ENCODE measurements around the gene APCDD1.
"Not testable (repeated sequence)": the region's sequence is repeated elsewhere in the genome, so short reads cannot be mapped to it uniquely, and the experiment has no call there.

The APCDD1 gene

DNA sequence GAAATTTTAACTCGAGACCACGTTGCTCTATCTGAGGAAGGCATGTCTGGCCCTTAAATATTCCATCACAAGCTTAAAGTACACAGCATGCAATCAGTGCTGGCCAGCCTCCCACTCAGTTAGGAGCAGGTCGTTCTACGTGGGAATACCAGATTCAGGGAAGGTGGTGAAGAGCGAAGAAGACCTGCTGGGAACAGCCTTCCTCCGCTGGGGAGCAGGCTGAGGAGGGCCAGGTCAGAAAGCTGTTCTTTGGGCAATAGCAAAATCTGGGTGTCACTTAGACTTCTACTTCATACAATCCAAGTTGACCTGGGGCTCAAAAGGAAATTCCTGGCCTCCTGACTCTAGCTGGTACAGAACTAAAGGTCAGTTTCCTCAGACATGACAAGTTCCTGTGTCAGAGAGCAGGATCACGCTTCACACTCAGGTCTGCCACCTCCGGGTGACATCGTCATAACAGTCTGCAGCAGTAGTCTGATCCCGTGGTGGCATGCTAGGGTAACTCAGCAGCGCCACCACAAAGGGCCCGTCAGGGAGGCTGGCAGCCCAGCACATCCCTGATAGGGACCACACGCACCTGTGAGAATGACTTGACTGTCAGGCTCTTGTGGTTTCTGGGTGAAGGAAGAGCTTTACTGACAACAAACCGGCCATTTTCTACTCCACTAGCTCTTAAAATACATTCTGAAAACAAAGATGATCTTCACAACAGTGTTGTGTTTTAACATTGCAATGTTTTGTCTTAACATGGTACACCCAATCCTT, 36.1 kb downstream of the APCDD1 start:
- DNase-seq (ENCODE audit: low spot score): peak; percentile 49

DNA sequence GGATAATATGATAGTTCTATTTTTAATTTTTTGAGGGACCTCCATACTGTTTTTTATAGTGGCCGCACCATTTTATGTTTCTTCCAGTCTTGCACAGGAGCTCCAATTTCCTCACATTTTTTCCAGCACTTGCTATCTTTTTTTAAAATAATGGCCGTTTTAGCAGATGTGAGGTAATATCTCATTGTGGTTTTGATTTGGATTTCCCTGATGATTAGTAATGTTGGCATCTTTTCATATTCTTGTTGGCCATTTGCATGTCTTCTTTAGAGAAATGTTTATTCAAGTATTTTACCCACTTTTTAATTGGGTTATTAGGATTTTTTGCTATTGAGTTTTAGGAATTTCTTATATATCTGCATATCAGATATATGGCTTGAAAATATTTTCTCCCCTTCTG, 41.5 kb downstream of the APCDD1 start:
- DNase-seq (ENCODE audit: low spot score): no peak

GRCh38 chr18:10497206-10497749, 42.8 kb downstream of the APCDD1 start:
- DNase-seq (ENCODE audit: low spot score): no peak

GRCh38 chr18:10499230-10499629, 44.8 kb downstream of the APCDD1 start:
- DNase-seq (ENCODE audit: low spot score): no peak

- DNase-seq (ENCODE audit: low spot score): no peak
These were observed 45.6 kb downstream of the APCDD1 start for GRCh38 chr18:10500038-10500437.

- no peak for DNase-seq (ENCODE audit: low spot score)
These were observed 50.3 kb downstream of the APCDD1 start for GRCh38 chr18:10504723-10505122.

GRCh38 chr18:10505892-10506291, 51.5 kb downstream of the APCDD1 start:
- DNase-seq (ENCODE audit: low spot score): not testable (repeated sequence)

DNA sequence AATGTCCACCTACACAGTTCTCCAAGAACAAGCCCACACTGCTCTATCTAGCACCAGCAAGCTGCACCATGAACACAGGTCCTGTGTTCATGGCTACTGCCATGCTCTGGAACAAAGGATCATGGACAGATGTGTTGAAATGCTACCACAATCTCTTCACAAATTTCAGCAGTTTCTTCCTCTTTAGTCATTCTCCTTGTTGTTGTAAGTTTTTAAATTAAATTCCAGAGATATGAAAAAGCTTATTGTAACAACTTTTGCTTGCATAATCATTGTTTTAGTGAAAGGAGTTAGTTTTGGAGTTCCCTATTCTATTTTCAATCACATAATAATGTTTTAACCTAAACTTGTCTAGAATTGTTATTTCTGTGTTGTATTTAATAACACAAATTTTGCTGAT, 54.2 kb downstream of the APCDD1 start:
- no peak for DNase-seq (ENCODE audit: low spot score)

GRCh38 chr18:10511236-10511635, 56.8 kb downstream of the APCDD1 start:
- DNase-seq (ENCODE audit: low spot score): no peak

GRCh38 chr18:10514082-10514481, 59.6 kb downstream of the APCDD1 start:
- no peak for DNase-seq (ENCODE audit: low spot score)

GRCh38 chr18:10514601-10515000, 60.2 kb downstream of the APCDD1 start:
- DNase-seq (ENCODE audit: low spot score): no peak

- DNase-seq (ENCODE audit: low spot score): no peak
These were observed 61.0 kb downstream of the APCDD1 start for GRCh38 chr18:10515456-10515855.

DNA sequence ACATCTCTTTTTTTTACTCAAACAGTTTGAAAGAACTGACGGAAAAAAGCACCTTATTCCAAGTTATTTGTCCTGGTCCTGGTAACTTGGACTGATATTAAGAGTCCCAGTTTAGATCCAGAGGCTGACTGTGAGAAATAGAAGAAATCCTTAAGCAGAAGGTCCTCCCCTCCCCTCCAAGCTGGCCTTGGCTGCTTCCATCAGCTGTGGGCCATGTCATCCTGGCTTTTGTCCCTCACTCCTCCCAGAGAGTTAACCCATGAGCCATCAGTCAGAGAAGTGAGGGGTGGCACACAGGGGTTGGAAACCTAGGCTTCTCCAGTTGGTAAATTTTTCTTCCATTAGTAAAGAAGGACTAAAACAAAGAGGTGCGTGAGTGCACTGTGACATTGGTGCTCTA, 61.6 kb downstream of the APCDD1 start:
- no peak for DNase-seq (ENCODE audit: low spot score)

- DNase-seq (ENCODE audit: low spot score): no peak
These were observed 64.3 kb downstream of the APCDD1 start for GRCh38 chr18:10518595-10519255.

GRCh38 chr18:10519366-10519765, 64.9 kb downstream of the APCDD1 start:
- no peak for DNase-seq (ENCODE audit: low spot score)

DNA sequence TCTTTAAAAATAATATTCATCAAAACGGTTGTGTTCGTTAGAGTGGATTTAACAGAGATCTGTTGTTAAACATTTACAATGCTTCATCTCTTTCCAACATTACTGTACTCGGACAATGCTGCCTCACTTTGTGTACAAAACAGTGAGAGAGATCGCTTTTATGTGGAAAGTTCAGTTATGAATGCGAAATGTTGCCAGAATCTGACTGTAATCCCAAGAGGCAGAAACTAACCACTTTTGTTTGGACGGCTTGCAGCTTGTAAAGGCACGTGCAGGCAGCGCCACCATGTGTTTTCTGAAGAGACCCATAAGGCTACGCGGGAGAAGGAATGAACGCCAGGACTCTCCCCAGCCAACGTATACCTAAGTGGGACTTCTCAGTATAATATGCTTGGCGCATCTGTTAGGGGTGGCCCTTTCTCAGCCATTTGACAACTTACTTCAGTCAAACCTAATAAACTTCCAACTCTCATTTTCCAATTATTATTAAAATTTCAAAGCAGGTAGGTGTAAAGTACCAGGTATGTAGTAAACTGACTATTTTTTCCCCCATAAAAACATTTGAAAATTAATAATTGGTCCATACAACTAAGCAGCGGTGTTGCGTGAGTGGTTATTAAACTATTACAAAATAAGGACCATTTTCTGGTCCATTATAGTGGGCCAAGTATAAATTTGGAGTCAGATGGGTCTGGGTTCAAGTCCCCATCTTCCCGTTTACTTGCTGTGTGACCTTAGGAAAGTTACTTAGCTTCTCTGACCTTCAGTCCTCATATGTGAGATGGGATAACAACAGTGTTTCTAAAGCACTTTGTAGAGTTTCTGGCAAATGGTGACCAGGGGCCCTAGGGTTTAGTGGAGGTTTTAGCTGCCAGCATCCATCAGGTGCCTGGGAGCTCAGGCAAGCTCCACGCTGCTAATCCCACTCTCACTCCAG, 65.8 kb downstream of the APCDD1 start:
- DNase-seq (ENCODE audit: low spot score): peak; percentile 49

- DNase-seq (ENCODE audit: low spot score): no peak
These were observed 67.1 kb downstream of the APCDD1 start for GRCh38 chr18:10521566-10521965.

GRCh38 chr18:10522574-10522973, 68.1 kb downstream of the APCDD1 start:
- no peak for DNase-seq (ENCODE audit: low spot score)

DNA sequence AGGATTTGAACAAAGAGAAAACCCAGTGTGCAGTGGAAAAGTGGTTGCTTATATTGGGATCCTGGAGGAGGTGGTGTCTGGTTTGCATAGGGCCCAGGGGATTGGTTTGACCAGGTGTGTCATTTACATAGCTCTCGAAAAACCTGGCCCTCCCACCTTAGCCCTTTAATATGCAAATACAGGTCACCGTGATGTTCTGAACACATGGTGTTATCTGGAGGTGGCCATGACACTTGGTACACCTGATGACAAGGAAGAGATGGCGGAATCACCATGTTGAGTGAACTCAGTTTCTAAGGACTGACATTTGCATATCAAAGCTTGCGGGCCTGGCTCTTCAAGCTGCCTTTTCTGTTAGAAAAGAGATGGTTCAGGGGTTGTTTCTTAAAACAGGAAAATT, 69.1 kb downstream of the APCDD1 start:
- no peak for DNase-seq (ENCODE audit: low spot score)

DNA sequence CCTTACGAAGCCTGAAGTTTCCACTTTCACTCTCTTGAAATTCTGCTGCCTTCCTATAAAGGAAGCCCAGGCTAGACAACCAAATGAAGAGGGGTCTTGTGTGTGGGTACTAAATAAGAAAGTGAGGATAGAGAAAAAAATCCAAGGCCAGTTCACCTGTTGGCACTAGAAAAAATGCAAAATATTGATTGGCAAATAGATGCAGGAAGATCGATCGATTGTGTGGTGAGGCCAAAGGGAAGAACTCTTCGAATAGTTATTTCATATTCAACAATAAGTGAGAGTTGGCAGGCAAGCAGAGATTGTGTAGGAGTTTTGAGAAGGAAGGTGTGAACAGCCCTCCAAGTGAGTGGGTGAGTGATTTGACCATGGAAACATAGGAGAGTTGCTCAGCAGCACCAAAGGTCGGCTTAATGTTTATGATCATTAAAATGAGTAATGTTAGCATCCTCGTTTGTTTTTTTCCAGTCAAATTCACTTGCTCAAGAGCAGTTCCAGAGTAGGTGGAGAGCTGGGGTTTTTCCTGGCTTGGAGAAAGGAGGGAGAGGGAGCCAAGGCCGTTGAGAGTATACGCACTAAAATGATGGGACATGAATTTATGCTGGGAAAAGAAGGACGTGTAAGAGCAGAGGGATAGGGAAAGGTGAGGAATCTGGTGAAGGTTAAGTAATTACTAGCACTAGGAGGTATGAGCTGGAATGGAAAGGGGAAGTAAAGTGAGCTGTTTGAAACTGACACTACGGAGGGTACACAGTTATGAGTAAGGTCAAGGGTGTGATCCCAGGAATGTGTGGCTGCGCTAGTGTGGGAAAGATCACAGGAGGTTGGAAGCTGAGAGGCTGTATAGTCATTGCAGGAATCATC, 70.3 kb downstream of the APCDD1 start:
- DNase-seq (ENCODE audit: low spot score): no peak

GRCh38 chr18:10525371-10525691, 70.9 kb downstream of the APCDD1 start:
- no peak for DNase-seq (ENCODE audit: low spot score)

All from CD4-positive, alpha-beta T cell treated with Interleukin-6 at 100 ng/mL for 8 hours (primary cell).